A549 treated with GW870086 at 1 μM for 4 hours (cell line): ENCODE measurements around the gene EXTL2. TPM values are rescaled to one million over a fixed set of nuclear protein-coding genes. Genes with fewer than 3 reads are reported as not detected.

Experiments
- total RNA-seq: library from RNA; stranded (reverse); fragments of 200-300 nt; extraction: Qiagen RNA extraction; gene quantifications from 5 replicates; pipeline ENCODE4 v1.2.3, GENCODE V29; 2022; ENCODE audit warnings: low read depth

Gene EXTL2, protein sequence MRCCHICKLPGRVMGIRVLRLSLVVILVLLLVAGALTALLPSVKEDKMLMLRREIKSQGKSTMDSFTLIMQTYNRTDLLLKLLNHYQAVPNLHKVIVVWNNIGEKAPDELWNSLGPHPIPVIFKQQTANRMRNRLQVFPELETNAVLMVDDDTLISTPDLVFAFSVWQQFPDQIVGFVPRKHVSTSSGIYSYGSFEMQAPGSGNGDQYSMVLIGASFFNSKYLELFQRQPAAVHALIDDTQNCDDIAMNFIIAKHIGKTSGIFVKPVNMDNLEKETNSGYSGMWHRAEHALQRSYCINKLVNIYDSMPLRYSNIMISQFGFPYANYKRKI
- total RNA-seq: 5.6 to 8.7 TPM (median 7.7 TPM) in 5 replicates

GRCh38 chr1:100894603-100895539 lies at the start of gene EXTL2:
TSS of gene EXTL2 (minus strand) at chr1:100894842. CDS start at chr1:100888757, 6,085 bp downstream.

GRCh38 chr1:100895540-100896480 lies 1.2 kb upstream of the EXTL2 start, which contains the start of gene SLC30A7:
TSS of gene SLC30A7 (plus strand) at chr1:100896090. CDS start at chr1:100896263, 173 bp downstream.

Other genes starting within 250 kb of the EXTL2 start
- not detected in 5 replicates for gene VCAM1, start 175.1 kb downstream of the EXTL2 start, total RNA-seq
- gene SLC30A7, start 1.2 kb upstream of the EXTL2 start, total RNA-seq: 6.3 to 10.5 TPM (median 9.5 TPM) in 5 replicates
- 25.8 to 35.7 TPM (median 32.3 TPM) in 5 replicates for gene DPH5, start 130.9 kb upstream of the EXTL2 start, total RNA-seq